ENCODE data around the gene JAK1. TPM values are rescaled to one million over a fixed set of nuclear protein-coding genes. Genes with fewer than 3 reads are reported as not detected.

JAK1 gene
- total RNA-seq (2022; extraction: Qiagen RNA extraction; ENCODE audit: low read depth) = 126 to 153 TPM (median 141 TPM) in 5 replicates

GRCh38 chr1:64966158-64966971 lies at the start of gene JAK1:
Gene JAK1, minus strand, starts transcription at chr1:64966549. Its CDS starts 80,285 bp downstream, at chr1:64886264.

Other genes with a start within 250 kb of the JAK1 start
- 4.7 to 5.9 TPM (median 5.5 TPM) in 5 replicates for gene RAVER2, start 221.5 kb downstream of the JAK1 start, total RNA-seq (2022; extraction: Qiagen RNA extraction; ENCODE audit: low read depth)
- gene AK4, start 181.7 kb upstream of the JAK1 start, total RNA-seq (2022; extraction: Qiagen RNA extraction; ENCODE audit: low read depth) = 23.3 to 30.2 TPM (median 25.8 TPM) in 5 replicates